HG03025 (cell line): ENCODE measurements around the gene GOLPH3L.
"Not testable (repeated sequence)": the region's sequence is repeated elsewhere in the genome, so short reads cannot be mapped to it uniquely, and the experiment has no call there.

Experiments
- ATAC-seq: cut with Tn5 transposase; IDR thresholded peaks from one replicate; pipeline ENCODE4 v1.9.1; 2021; ENCODE audit warnings: mild to moderate bottlenecking, moderate library complexity; ENCODE audit not compliant: unreplicated experiment, low FRiP score

The GOLPH3L gene

GRCh38 chr1:150619576-150620509 lies 77.1 kb downstream of the GOLPH3L start:
- ATAC-seq: no peak

GRCh38 chr1:150615346-150616201 lies 81.4 kb downstream of the GOLPH3L start:
- ATAC-seq: no peak

DNA sequence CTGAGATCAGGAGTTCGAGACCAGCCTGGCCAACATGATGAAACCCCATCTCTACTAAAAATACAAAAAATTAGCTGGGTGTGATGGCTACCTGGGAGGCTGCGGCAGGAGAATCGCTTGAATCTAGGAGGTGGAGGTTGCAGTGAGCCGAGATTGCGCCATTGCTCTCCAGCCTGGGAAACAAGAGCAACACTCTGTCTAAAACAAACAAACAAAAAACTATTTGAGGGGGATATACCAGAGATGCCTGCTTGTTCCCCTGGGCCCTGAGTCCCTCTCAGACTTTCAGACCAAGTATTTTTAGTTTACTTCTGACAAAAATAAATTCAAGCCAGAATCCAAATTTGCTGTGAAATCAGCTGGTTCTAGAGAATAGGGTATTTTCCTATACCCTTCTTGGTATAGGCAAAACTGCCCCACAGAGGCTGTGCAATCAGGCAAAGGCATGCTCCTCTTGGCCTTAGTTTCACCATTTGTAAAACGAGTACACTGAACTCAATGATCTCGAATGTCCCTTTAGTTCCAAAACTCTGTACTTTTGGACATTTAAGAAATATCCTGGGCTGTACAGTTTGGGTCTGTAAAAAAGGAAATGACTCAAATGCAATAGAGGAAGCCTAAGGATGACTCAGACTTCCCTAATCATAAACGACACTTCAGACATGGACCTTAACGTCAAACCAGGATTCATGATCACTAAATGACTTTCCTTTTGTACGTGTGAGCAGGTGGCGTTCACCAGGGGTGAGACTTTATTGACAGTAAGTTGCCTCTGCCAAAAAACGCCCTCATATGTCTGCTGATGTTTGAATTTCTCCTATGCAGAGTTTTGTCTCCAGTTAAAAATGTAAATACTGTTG lies 83.7 kb downstream of the GOLPH3L start:
- ATAC-seq: no peak

DNA sequence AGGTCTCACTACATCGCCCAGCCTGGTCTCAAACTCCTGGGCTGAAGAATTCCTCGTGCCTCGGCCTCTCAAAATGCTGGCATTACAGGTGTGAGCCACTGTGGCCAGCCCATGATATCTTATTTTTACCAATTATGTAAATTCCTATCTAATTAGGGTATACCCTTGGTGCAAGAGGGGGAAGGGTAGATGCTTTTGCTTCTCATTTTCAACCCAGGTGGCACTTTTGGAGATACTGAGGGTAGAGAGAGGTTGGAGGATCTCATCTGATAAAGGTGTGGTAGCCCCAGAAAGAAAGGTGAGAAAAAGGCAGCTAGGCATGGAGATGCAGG lies 85.0 kb downstream of the GOLPH3L start:
- ATAC-seq: no peak

DNA sequence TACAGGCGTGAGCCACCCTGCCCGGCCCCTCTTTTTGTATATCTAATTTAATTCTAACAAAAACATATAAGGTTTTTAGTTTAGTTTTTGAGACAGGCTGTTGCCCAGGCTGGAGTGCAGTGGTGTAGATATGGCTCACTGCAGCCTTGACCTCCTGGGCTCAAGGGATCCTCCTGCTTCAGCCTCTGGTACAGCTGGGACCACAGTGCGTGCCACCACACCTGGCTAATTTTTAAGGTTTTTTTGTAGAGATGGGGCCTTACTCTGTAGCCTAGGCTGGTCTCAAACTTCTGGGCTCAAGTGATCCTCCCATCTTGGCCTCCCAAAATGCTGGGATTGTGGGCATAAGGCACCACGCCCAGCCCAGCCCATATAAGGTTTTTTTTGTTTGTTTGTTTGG lies 86.4 kb downstream of the GOLPH3L start:
- ATAC-seq: no peak

DNA sequence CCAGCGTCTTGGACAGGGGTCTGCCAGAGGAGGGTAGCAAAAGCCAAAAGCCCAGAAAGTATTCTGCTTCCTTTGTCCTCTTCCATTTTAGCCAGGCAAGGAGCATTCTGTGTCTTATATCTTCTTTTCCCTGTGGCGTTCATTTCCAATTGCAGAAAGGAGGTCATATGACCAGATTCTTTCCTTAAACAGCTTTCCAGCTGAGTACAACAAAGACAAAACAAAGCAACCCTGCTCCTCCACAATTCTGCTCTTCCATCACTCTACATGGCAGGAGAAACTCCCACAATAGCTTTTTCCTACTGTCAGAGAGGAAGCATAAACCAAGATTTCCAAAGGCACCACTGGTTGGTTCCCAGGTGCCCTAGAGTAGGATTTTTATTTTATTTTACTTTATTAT lies 87.2 kb downstream of the GOLPH3L start:
- no peak for ATAC-seq

DNA sequence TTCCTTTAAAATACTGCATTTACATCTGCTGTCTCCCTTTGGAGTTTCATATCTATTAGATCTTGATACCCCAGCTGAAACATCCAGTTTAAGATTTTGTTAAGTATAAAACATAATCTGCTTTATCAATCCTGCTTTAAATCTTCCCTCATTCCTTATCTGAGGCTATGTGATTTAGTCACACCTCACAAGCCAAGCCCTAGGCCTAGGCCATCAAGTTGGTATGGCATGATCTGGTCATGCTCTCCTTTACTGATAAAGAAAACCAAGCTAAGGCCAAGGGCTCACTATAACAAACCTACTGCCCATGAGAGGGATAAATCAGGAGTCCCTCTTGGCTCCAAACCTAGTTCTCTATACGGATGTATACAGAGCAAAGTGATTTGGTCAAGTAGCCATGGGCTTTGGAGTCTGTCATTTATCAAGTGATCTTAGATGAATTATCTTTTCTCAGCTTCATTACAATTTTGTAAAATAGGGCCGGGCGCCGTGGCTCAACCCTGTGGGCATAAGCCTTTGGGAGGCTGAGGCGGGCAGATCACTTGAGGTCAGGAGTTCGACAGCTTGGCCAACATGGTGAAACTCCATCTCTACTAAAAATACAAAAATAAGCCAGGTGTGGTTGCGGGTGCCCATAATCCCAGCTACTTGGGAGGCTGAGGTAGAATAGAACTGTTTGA lies 90.4 kb downstream of the GOLPH3L start:
- ATAC-seq: no peak

GRCh38 chr1:150605451-150605731 lies 91.6 kb downstream of the GOLPH3L start:
- ATAC-seq: not testable (repeated sequence)

DNA sequence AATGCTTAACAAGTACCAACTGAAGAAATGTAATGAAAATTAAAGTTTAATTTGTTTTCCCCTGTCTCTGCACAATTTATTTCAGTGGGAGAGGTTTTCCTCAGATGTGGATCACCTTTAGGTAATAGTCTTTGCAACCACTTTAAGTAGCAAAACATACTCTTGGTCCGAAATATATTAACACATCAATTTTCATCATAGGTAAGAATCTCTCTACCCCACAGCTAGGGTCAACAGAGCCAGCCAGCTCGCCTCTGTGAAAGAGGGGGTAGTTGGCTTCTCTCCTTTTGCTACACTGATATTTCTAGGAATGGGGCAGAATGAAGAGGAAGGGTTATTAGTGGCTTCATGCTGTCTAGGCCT lies 92.7 kb downstream of the GOLPH3L start:
- ATAC-seq: no peak

DNA sequence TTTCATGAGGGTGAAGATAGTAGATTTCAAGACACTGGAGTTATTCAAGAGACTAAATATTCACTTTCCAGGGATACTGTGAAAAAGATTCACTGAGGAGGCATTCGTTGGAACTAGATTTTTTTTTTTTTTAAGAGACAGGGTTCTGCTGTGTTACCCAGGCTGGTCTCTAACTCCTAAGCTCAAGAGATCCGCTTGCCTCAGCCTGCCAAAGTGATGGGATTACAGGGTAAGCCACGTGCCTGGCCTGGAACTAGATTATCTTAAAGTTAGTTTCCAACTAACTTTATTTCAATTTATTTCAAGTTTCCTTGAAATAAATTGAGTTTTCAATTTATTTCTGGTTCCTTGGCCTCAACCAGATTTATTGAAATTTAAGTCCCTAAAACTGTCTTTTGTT lies 93.2 kb downstream of the GOLPH3L start:
- no peak for ATAC-seq

DNA sequence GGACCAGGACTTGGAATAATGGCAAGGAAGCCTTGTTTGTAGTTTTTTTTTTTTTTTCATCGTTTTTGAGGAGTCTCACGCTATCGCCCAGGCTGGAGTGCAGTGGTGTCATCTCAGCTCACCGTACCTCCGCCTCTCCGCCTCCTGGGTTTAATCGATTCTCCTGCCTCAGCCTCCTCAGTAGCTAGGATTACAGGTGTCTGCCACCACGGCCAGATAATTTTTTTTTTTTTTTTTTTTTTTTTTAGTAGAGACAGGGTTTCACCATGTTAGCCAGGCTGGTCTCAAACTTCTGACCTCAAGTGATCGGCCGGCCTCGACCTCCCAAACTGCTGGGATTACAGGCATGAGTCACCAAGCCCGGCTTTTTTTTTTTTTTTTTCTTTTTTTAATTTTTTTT lies 94.6 kb downstream of the GOLPH3L start:
- not testable (repeated sequence) for ATAC-seq

DNA sequence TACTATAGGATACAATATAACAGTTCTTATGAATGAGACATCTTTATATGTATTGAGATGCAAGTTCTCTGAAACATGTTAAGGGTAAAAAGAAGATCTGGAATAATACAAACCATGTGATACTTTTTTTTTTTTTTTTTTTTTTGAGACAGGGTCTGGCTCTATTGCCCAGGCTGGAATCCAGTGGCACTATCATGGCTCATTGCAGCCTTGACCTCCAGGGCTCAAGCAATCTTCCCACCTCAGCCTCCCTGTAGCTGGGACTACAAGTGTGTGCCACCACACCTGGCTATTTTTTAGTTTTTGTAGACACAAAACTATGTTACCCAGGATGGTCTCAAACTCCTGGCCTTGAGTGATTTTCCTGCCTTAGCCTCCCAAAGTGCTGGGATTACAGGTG lies 95.4 kb downstream of the GOLPH3L start:
- ATAC-seq: no peak

DNA sequence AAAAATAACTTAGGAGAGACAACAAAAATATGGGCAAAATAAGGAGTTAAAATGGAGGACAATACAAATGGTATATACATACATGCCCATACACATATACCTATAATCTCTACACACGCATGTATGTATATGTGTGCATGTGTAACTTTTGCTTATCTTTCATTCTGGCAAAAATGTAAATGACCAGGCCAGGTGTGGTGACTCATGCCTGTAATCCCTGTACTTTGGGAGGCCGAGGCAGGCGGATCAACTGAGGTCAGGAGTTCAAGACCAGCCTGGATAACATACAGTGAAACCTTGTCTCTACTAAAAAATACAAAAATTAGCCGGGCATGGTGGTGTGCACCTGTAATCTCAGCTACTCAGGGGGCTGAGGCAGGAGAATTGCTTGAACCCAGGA lies 98.6 kb downstream of the GOLPH3L start:
- not testable (repeated sequence) for ATAC-seq

DNA sequence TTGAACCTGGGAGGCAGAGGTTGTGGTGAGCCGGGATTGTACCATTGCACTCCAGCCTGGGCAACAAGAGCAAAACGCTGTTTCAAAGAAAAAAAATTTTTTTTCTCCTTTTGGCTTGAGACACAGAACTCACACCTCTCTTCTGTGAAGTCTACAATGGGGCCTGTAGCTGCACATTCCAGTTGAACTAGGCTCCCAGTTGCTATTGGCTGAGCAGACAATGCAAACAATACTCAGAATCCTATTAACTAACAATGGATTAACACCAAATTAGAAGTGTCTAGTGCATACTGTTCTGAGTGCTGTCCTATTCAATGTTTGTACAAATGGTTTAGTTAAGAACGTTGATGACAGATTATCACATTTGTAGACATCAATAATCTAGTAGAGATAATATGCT lies 100.0 kb downstream of the GOLPH3L start:
- ATAC-seq: no peak
